ENCODE data around the gene IFRD2.

Gene IFRD2

DNA sequence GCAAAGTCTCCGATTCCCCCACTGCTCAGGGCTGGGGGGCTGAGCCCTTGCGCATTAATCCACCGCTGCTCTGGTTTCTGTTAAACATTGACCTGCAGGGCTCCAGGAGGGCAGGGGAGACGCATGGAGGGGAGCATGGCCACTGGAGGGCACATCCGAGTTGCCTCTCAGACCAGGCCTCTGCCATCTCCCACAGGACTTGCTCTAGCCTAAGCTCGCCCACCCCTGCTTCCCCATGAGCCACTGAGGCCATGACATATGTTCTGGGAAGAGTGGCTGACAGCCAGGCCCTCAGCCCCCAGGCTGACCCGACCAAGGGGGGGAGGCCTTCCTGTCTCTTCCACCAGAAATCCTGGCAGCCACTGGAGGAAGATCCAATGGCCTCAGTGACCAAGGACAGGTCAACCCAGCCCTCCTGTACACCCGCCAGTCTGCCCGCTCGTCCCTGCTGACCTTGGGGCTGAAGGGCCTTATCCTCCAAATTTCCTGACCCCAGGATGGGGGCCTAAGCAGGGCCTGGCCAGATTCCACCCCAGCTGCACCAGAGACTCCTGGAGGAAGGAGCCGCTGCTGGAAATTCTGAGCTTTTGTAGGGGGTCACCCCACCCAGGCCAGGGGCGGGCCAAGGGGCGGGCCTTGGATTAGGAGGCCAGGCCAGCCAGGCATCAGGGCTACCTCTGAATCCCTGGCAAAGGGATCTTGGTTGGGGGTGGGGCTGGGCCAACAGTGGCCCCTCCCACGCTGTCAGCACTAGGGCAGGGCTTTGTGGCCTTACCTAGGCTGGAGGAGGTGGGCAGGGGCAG, 11.0 kb upstream of the IFRD2 start, which contains the start of gene HYAL1:
HYAL1 (minus strand) TSS at position 562 of the 803 bp plus-strand sequence. CDS start 618 bp downstream, outside the sequence.
- Histone ChIP-seq H3K27me3 (ENCODE audit: insufficient read depth, low read length, poor library complexity, severe bottlenecking) (no peaks in the 10 kb centered on the region), H3K4me3 (ENCODE audit: low read length, poor library complexity, severe bottlenecking) (no peak within 1 kb of the TSS), H3K9ac (ENCODE audit: low read depth, low read length, poor library complexity, severe bottlenecking) (no peak within 1 kb of the TSS)

GRCh38 chr3:50302095-50303012, 10.1 kb upstream of the IFRD2 start:
- H3K27me3 ChIP-seq (ENCODE audit: insufficient read depth, low read length, poor library complexity, severe bottlenecking), result no peaks in the 10 kb centered on the region
- H3K9ac ChIP-seq (ENCODE audit: low read depth, low read length, poor library complexity, severe bottlenecking), result no peak overlapping the region
- H2AFZ ChIP-seq (ENCODE audit: low read length), result no peak overlapping the region
- H3K4me2 ChIP-seq (ENCODE audit: low read depth, low read length, poor library complexity, severe bottlenecking), result no peak overlapping the region
- H3K9me2 ChIP-seq (replicated peaks; ENCODE audit: low read depth, low read length), result no peaks in the 10 kb centered on the region
- H3K4me3 ChIP-seq (ENCODE audit: low read length, poor library complexity, severe bottlenecking), result no peak overlapping the region
- H3K4me1 ChIP-seq (ENCODE audit: insufficient read depth, low read length, poor library complexity, severe bottlenecking), result peaks cover 16% of the 10 kb centered on the region
- TF ChIP-seq, protein P1, sequence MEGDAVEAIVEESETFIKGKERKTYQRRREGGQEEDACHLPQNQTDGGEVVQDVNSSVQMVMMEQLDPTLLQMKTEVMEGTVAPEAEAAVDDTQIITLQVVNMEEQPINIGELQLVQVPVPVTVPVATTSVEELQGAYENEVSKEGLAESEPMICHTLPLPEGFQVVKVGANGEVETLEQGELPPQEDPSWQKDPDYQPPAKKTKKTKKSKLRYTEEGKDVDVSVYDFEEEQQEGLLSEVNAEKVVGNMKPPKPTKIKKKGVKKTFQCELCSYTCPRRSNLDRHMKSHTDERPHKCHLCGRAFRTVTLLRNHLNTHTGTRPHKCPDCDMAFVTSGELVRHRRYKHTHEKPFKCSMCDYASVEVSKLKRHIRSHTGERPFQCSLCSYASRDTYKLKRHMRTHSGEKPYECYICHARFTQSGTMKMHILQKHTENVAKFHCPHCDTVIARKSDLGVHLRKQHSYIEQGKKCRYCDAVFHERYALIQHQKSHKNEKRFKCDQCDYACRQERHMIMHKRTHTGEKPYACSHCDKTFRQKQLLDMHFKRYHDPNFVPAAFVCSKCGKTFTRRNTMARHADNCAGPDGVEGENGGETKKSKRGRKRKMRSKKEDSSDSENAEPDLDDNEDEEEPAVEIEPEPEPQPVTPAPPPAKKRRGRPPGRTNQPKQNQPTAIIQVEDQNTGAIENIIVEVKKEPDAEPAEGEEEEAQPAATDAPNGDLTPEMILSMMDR (conservative IDR thresholded peaks at IDR 0.05; ENCODE audit: low read length), result no peak
- no peak for TF ChIP-seq EZH2phosphoT487 (IDR thresholded peaks at IDR 0.05; ENCODE audit: borderline replicate concordance)
- H3K9me3 ChIP-seq (ENCODE audit: insufficient read depth, low read depth, low read length), result no peaks in the 10 kb centered on the region
- no peaks in the 10 kb centered on the region for H3K36me3 ChIP-seq (ENCODE audit: insufficient read depth, low read length)
- peaks cover 3% of the 10 kb centered on the region for H4K20me1 ChIP-seq (ENCODE audit: insufficient read depth, low read length, poor library complexity, severe bottlenecking)
- H3F3A ChIP-seq (ENCODE audit: low read depth), result no peaks in the 10 kb centered on the region
- peaks cover 13% of the 10 kb centered on the region; the same call in 1 of the 2 replicates for H3K79me2 ChIP-seq (ENCODE audit: insufficient read depth, low read length)

More for the DNA sequence above, 11.0 kb upstream of the IFRD2 start, which contains the start of gene HYAL1:
- TF ChIP-seq, protein P1 (conservative IDR thresholded peaks at IDR 0.05; ENCODE audit: low read length), result peak; percentile 34
- TF ChIP-seq EZH2phosphoT487 (IDR thresholded peaks at IDR 0.05; ENCODE audit: borderline replicate concordance), result no peak
- Histone ChIP-seq H3K79me2 (ENCODE audit: insufficient read depth, low read length) (peaks cover 4% of the 10 kb centered on the region; the same call in 1 of the 2 replicates), H3K36me3 (ENCODE audit: insufficient read depth, low read length) (no peaks in the 10 kb centered on the region), H3K4me1 (ENCODE audit: insufficient read depth, low read length, poor library complexity, severe bottlenecking) (peaks cover 11% of the 10 kb centered on the region), H2AFZ (ENCODE audit: low read length) (no peak within 1 kb of the TSS), H4K20me1 (ENCODE audit: insufficient read depth, low read length, poor library complexity, severe bottlenecking) (peaks cover 3% of the 10 kb centered on the region), H3K9me2 (replicated peaks; ENCODE audit: low read depth, low read length) (no peaks in the 10 kb centered on the region), H3K4me2 (ENCODE audit: low read depth, low read length, poor library complexity, severe bottlenecking) (no peak within 1 kb of the TSS), H3K9me3 (ENCODE audit: insufficient read depth, low read depth, low read length) (no peaks in the 10 kb centered on the region), H3F3A (ENCODE audit: low read depth) (no peaks in the 10 kb centered on the region)

DNA sequence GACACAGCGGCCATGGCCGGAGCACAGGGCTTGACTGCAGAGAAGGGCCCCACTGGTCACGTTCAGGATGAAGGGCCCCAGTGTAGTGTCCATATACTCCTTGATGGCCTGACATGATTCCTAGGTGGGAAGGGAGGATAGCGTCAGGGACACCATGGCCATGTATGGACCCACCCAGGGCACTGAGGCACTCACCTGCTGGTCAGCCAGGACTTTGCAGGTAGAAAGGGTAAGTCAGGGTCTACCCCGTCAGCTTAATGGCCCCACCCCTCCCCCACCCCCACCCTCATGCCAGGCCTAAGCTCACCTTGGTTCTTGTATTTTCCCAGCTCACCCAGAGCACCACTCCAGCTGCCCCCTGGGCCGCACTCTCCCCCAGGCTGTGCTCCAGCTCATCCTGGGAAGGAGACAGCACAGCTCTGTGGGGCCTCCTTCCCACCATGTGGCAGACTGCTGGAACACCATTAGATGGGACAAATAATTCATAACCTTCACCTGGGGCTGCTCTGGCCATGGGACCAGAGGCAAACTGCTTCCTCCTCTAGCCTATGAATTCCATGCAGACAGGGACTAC, 8.5 kb upstream of the IFRD2 start:
- H3K9me2 ChIP-seq (replicated peaks; ENCODE audit: low read depth, low read length), result no peaks in the 10 kb centered on the region
- H2AFZ ChIP-seq (ENCODE audit: low read length), result no peak overlapping the region
- H3K36me3 ChIP-seq (ENCODE audit: insufficient read depth, low read length), result no peaks in the 10 kb centered on the region
- no peaks in the 10 kb centered on the region for H3K27me3 ChIP-seq (ENCODE audit: insufficient read depth, low read length, poor library complexity, severe bottlenecking)
- H3K4me3 ChIP-seq (ENCODE audit: low read length, poor library complexity, severe bottlenecking), result peak overlapping the region; percentile 78
- TF ChIP-seq, protein P1 (conservative IDR thresholded peaks at IDR 0.05; ENCODE audit: low read length), result no peak
- no peak for TF ChIP-seq EZH2phosphoT487 (IDR thresholded peaks at IDR 0.05; ENCODE audit: borderline replicate concordance)
- peaks cover 3% of the 10 kb centered on the region for H4K20me1 ChIP-seq (ENCODE audit: insufficient read depth, low read length, poor library complexity, severe bottlenecking)
- H3K9ac ChIP-seq (ENCODE audit: low read depth, low read length, poor library complexity, severe bottlenecking), result peak overlapping the region; percentile 82
- peaks cover 17% of the 10 kb centered on the region for H3K4me1 ChIP-seq (ENCODE audit: insufficient read depth, low read length, poor library complexity, severe bottlenecking)
- peaks cover 19% of the 10 kb centered on the region; the same call in 1 of the 2 replicates for H3K79me2 ChIP-seq (ENCODE audit: insufficient read depth, low read length)
- no peaks in the 10 kb centered on the region for H3F3A ChIP-seq (ENCODE audit: low read depth)
- peak overlapping the region; percentile 92 for H3K4me2 ChIP-seq (ENCODE audit: low read depth, low read length, poor library complexity, severe bottlenecking)
- no peaks in the 10 kb centered on the region for H3K9me3 ChIP-seq (ENCODE audit: insufficient read depth, low read depth, low read length)

Data from Loucy (cell line).